Body of pancreas (tissue), 4 donors: ENCODE results near the gene SPATS1. TPM values are rescaled to one million over a fixed set of nuclear protein-coding genes. Genes with fewer than 3 reads are reported as not detected.

Experiments used
- ATAC-seq: fragments of 150-250 bp; one replicate; pipeline ENCODE4 v1.9.1; 2016
- DNase-seq, 4 donors: peaks; one replicate each; pipeline ENCODE4 v3.0.0-alpha.2; 2019
- H3K27ac ChIP-seq, 4 donors: fragments of 200-600 bp; sonication (generic); 1 replicate in 3 of 4; 2 replicates in 1 of 4; pipeline versions ENCODE4 v1.5.1 to v1.6.1; 2016 to 2019; ENCODE audit warnings: mild to moderate bottlenecking in 1 of 4, mixed read lengths in 1 of 4, moderate library complexity in 1 of 4
- H3K27me3 ChIP-seq, 2 donors: fragments of 200-600 bp; sonication (generic); one replicate each; pipeline ENCODE4 v1.6.0; 2016; ENCODE audit warnings: mild to moderate bottlenecking in 1 of 2
- H3K36me3 ChIP-seq, 2 donors: fragments of 200-600 bp; sonication (generic); replicated peaks in 1 of 2; 2 replicates each; pipeline ENCODE4 v1.5.1; 2016; ENCODE audit warnings: low read depth in 2 of 2; ENCODE audit not compliant: insufficient read depth in 1 of 2
- H3K4me1 ChIP-seq: fragments of 200-600 bp; sonication (generic); one replicate; pipeline ENCODE4 v1.6.0; 2016
- H3K4me3 ChIP-seq, 2 donors: fragments of 200-600 bp; sonication (generic); 1 replicate in 1 of 2; 2 replicates in 1 of 2; pipeline ENCODE4 v1.5.1; 2016 to 2019
- H3K9me3 ChIP-seq, 3 donors: fragments of 200-600 bp; sonication (generic); 1 replicate in 2 of 3; 2 replicates in 1 of 3; pipeline ENCODE4 v1.5.1; 2016
- CTCF ChIP-seq, 7 experiments: fragments of 450-650 bp in 4 of 7; fragments of 200-600 bp in 3 of 7; sonication (generic) in 3 of 7; IDR thresholded peaks; one replicate each; pipeline ENCODE4 v1.5.1; 2016 to 2019; ENCODE audit warnings: antibody characterized with exemption in 7 of 7
- POLR2A ChIP-seq, 3 donors: fragments of 450-650 bp; IDR thresholded peaks; one replicate each; pipeline ENCODE4 v1.6.1; 2016; ENCODE audit warnings: antibody characterized with exemption in 3 of 3, mild to moderate bottlenecking in 2 of 3
- WGBS, 2 donors: methylation state at CpG; one replicate each; pipeline ENCODE4 v1.1.5; 2017; 5-methylcytosine and 5-hydroxymethylcytosine counted together
- intact Hi-C: fragments of 100-400 bp; cut with DNase I; formaldehyde crosslinking; loops from one replicate; pipeline ENCODE4 v1.15.1; 2023
- total RNA-seq, 2 donors: library from RNA; depleted of rRNA; stranded (reverse); fragments of >200 nt; gene quantifications; one replicate each; pipeline ENCODE4 v1.1.0, GENCODE V29; 2016

The SPATS1 gene
- total RNA-seq, 2 donors from 2014 or later, result not detected

GRCh38 chr6:44387346-44388134 lies 45.1 kb downstream of the SPATS1 start, which contains the start of gene CDC5L:
TSS of gene CDC5L (plus strand) at chr6:44387706. CDS start at chr6:44387824, 118 bp downstream.
- H3K4me3 ChIP-seq, result peak within 1 kb of the TSS; percentile 50 to 98
- intact Hi-C loops, result no loop called here
- DNase-seq (peak; percentile 94 to 97 (median 96)), ATAC-seq (peak; percentile 90)
- no peaks in the 10 kb centered on the region for H3K27me3 ChIP-seq
- TF ChIP-seq CTCF (IDR thresholded peaks at IDR 0.05) (peak in 2 of 7 experiments; percentile 7 to 10), POLR2A (IDR thresholded peaks at IDR 0.05) (peak; percentile 77 to 97 (median 96))
- H3K36me3 ChIP-seq, result peaks cover 0 to 2% of the 10 kb centered on the region in 2 donors
- peaks cover 30% of the 10 kb centered on the region for H3K4me1 ChIP-seq
- WGBS, 2 donors, result 0% methylated on average over 27 to 56 of the region's 56 CpGs
- no peaks in the 10 kb centered on the region for H3K9me3 ChIP-seq
- H3K27ac ChIP-seq, result peak within 1 kb of the TSS; percentile 87 to 96 (median 92)

- no peak for DNase-seq
Observed at GRCh38 chr6:44388135-44388487, 45.7 kb downstream of the SPATS1 start.

GRCh38 chr6:44388887-44389286 lies 46.4 kb downstream of the SPATS1 start:
- no peaks in the 10 kb centered on the region for H3K27me3 ChIP-seq
- no peak for TF ChIP-seq POLR2A (IDR thresholded peaks at IDR 0.05)
- intact Hi-C loops, result no loop called here
- peaks cover 6 to 7% of the 10 kb centered on the region in 2 donors for H3K36me3 ChIP-seq
- DNase-seq (no peak), ATAC-seq (no peak)
- H3K27ac ChIP-seq, result no peak overlapping the region
- 47 to 50% methylated on average over 5 of the region's 5 CpGs for whole genome bisulfite sequencing, 2 donors
- H3K4me1 ChIP-seq, result peaks cover 30% of the 10 kb centered on the region
- H3K9me3 ChIP-seq, result no peaks in the 10 kb centered on the region
- H3K4me3 ChIP-seq, result no peak overlapping the region

More at GRCh38 chr6:44388135-44388487, 45.7 kb downstream of the SPATS1 start:
- TF ChIP-seq CTCF (IDR thresholded peaks at IDR 0.05), result no peak
- TF ChIP-seq POLR2A (IDR thresholded peaks at IDR 0.05), result no peak
- H3K36me3 ChIP-seq, result peaks cover 0 to 6% of the 10 kb centered on the region in 2 donors
- no peaks in the 10 kb centered on the region for H3K27me3 ChIP-seq
- H3K27ac ChIP-seq, result peak overlapping the region; percentile 87 to 96 (median 92)
- intact Hi-C loops, result no loop called here
- WGBS, 2 donors, result 0% methylated on average over 4 to 10 of the region's 10 CpGs
- no peak for ATAC-seq
- no peaks in the 10 kb centered on the region for H3K9me3 ChIP-seq
- peaks cover 30% of the 10 kb centered on the region for H3K4me1 ChIP-seq
- H3K4me3 ChIP-seq, result peak overlapping the region; percentile 50 to 98

- no peaks in the 10 kb centered on the region for H3K27me3 ChIP-seq
- no peak for ATAC-seq
- peaks cover 30% of the 10 kb centered on the region for H3K4me1 ChIP-seq
- H3K9me3 ChIP-seq, result no peaks in the 10 kb centered on the region
- intact Hi-C loops, result no loop called here
- TF ChIP-seq CTCF (IDR thresholded peaks at IDR 0.05) (no peak), POLR2A (IDR thresholded peaks at IDR 0.05) (no peak)
- H3K4me3 ChIP-seq, result no peak overlapping the region
- peaks cover 6 to 12% of the 10 kb centered on the region in 2 donors for H3K36me3 ChIP-seq
- WGBS, 2 donors, result 94 to 100% methylated on average over 1 of the region's 1 CpG
- no peak overlapping the region for H3K27ac ChIP-seq
- no peak for DNase-seq
Observed at GRCh38 chr6:44390158-44390683, 47.8 kb downstream of the SPATS1 start.

Other genes starting within 250 kb of the SPATS1 start
- gene MRPL14, start 215.2 kb upstream of the SPATS1 start, total RNA-seq, result 10 to 100 TPM; 14.8 to 20.8 TPM
- 10 to 100 TPM in 1 of 2 donors, 1 to 10 TPM in 1; 7.6 to 11.9 TPM for gene TMEM63B, start 215.1 kb upstream of the SPATS1 start, total RNA-seq
- gene CAPN11, start 183.8 kb upstream of the SPATS1 start, total RNA-seq, result under 1 TPM in 1 of 2 donors, not detected in 1; 0.66 TPM
- 1 to 10 TPM in 1 of 2 donors, not detected in 1; 4.2 TPM for gene MYMX, start 125.7 kb upstream of the SPATS1 start, total RNA-seq
- gene SLC29A1, start 119.1 kb upstream of the SPATS1 start, total RNA-seq, result 10 to 100 TPM; 44.8 to 90.3 TPM
- 100 to 1,000 TPM; 269 to 441 TPM for gene HSP90AB1, start 95.5 kb upstream of the SPATS1 start, total RNA-seq
- 10 to 100 TPM; 31.1 to 33.9 TPM for gene SLC35B2, start 85.1 kb upstream of the SPATS1 start, total RNA-seq
- 10 to 100 TPM; 18.9 to 68.6 TPM for gene NFKBIE, start 77.1 kb upstream of the SPATS1 start, total RNA-seq
- under 1 TPM; under 0.01 to 0.66 TPM for gene TMEM151B, start 72.2 kb upstream of the SPATS1 start, total RNA-seq
- gene AARS2, start 29.3 kb upstream of the SPATS1 start, total RNA-seq, result 10 to 100 TPM in 1 of 2 donors, 1 to 10 TPM in 1; 9.6 to 17.8 TPM
- 10 to 100 TPM; 10.2 to 11.2 TPM for gene CDC5L, start 45.1 kb downstream of the SPATS1 start, total RNA-seq